Skeletal muscle cell (primary cell): Measurements from ENCODE around the gene CHN1.

Experiments used
- DNase-seq: peaks from one replicate; pipeline ENCODE4 v3.0.0-alpha.2; 2010; ENCODE audit warnings: low read depth
- H3K4me3 ChIP-seq: 2 replicates; pipeline ENCODE4 v1.5.1; 2011; ENCODE audit warnings: low read depth, mild to moderate bottlenecking, control low read depth, low read length, moderate library complexity

Gene CHN1

DNA sequence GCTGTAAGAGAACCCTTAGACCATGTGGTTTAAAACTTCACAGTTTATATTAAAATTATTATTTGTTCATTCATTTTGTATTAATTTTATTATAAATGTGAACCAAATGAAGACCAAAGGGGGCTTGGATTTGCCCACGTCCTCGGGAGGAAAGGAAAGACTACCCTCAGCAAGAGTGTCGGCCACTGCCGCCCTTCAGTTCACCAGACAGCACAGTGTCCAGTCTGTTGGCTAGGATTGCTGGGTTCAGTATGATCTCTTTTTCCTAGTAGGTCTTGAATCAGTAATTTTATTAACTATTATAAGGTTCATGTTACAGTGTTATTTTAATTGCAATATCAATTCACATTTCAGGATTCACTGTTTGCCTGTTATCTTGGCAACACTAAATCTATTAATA, 162.7 kb downstream of the CHN1 start:
- no peak for DNase-seq

GRCh38 chr2:174841936-174842335, 163.2 kb downstream of the CHN1 start:
- no peak for DNase-seq
- H3K4me3 ChIP-seq = no peak overlapping the region

More for the DNA sequence above, 162.7 kb downstream of the CHN1 start:
- H3K4me3 ChIP-seq = no peak overlapping the region

- H3K4me3 ChIP-seq = no peak overlapping the region
- no peak for DNase-seq
These were observed 163.8 kb downstream of the CHN1 start for GRCh38 chr2:174841350-174841749.

DNA sequence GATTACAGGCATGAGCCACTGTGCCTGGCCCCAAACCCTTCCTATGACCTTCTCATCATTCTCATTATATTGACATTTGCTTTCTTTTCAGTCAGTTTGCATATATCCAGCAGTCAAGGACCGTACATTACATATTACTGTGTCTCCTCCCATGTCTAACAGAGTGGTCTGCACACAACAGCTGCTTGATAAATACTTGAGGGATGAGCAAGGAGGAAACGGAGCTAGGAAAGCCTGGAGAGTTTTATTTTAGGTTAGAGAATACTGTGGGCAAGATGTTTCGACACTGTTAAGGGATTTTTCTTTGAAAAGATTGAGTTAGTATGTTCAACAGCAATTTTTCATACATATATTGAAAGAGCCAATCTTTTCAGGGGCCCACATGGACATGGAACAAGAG, 164.7 kb downstream of the CHN1 start:
- H3K4me3 ChIP-seq = no peak overlapping the region
- DNase-seq = peak; percentile 66

GRCh38 chr2:174839662-174840061, 165.5 kb downstream of the CHN1 start:
- no peak for DNase-seq
- no peak overlapping the region for H3K4me3 ChIP-seq

- DNase-seq = no peak
- H3K4me3 ChIP-seq = no peak overlapping the region
These were observed 168.2 kb downstream of the CHN1 start for GRCh38 chr2:174836995-174837390.

DNA sequence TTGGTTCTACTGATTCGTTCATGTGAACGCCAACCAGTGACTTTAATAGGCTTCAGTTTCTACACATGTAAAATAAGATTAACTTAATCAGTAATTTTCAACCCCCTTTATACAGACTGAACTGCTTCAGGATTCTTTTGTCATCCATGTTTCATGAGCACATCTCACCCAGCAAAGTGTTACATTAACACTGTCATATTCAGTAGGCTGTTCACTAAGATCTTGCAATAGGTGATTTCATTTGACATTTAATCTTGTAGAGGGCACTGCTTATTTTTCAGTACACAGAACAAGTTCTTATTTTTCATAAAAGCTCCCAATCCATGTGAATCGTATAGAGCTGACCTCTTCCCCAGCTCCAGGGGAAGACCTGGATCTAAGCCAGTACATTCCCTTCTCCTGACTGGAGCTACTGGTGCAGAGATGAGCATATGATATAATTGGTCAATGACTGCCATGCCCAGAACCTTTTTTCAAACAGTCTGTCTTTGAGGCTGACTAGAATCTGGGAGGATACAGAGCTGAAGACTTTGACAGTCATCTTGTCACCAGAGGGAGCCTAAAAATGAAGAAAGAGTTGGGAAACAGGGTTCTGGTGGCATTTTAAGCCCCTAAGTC, 168.7 kb downstream of the CHN1 start:
- no peak overlapping the region for H3K4me3 ChIP-seq
- DNase-seq = peak; percentile 98

DNA sequence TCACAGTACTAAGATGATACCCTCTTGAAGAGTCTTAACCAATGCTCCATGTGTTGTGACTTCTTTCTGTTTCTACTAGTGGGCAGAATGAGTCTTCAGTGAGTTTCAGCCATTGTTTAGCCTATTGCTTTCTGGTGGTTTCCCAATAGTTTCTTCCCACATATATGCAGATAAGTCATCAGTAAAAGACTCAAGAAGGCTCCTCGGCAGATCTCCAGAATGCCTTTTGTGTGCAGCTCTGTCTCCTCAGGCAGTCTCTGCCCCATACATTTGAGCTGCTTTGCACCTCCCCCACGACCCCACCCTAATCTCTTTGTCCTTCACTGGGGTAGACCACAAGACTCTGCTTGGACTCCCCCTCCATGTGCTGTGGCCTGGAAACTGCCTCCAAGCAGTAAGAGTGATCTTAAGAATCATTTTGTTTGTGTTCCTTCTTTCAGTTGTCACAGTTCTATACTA, 169.4 kb downstream of the CHN1 start:
- no peak overlapping the region for H3K4me3 ChIP-seq

DNA sequence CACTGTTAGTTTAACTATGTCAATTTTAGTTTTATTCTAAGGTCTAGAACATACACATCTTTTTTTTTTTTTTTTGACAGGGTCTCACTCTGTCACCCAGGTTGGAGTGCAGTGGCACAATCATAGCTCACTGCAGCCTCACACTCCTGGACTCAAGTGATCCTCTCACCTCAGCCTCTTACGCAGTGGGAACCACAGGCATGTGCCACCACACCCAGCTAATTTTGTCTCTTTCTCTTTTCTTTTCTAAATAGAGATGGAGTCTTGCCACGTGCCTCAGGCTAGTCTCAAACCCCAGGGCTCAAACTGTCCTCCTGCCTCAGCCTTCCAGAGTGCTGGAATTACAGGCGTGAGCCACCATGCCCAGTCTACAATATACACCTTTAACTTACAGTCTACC, 171.4 kb downstream of the CHN1 start:
- H3K4me3 ChIP-seq = no peak overlapping the region
- DNase-seq = no peak

More for the DNA sequence above, 169.4 kb downstream of the CHN1 start:
- DNase-seq = peak; percentile 94

- no peak overlapping the region for H3K4me3 ChIP-seq
- no peak for DNase-seq
These were observed 174.6 kb downstream of the CHN1 start for GRCh38 chr2:174830561-174830960.

- no peak overlapping the region for H3K4me3 ChIP-seq
- no peak for DNase-seq
These were observed 175.6 kb downstream of the CHN1 start for GRCh38 chr2:174829550-174829949.

DNA sequence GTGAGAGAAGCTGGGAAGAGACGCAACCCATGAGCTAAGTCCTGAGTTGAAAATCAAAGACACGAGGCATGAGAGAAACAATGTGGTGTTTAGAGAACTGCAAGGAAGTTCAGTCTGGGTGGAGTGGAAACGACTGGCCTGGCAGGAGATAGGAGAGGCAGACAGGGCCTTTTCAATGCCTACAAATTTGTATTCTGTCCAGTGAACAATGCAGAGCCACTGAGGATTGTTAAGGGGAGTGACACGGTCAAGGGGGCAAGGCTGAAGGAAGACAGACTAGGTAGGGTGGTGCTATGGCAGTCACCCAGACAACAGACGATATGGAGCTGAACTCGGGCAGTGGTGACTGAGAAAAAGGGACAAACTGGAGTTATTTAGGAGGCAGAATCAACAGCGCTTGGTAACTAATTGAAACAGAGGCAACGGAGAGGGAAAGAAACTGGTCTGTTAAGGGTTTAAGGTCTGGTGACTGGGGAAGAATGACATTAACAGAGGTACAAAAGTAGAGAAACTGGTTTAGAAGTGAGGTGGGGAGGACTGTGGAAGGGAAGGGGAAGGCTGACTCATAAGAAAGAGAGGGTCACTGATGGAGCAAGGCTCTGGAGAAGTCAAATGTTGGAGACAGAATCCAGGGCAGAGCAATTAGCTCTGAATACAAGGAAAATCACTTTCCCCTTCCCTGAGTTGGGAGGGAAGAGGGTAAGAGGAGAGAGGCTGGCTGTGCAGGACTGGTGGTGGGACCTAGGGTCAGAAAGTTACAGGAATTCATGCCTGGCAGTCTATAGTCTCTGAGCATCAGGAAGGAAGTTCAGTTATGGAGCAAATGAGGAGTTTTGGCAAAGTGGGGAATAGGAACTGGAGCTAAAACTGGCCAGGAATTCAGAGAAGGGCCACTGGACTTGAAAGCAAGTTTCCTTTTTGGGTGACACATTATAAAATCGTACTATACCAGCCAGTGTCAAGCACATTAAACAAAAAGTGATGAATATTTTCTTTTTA, 177.5 kb downstream of the CHN1 start:
- no peak for DNase-seq
- no peak overlapping the region for H3K4me3 ChIP-seq

DNA sequence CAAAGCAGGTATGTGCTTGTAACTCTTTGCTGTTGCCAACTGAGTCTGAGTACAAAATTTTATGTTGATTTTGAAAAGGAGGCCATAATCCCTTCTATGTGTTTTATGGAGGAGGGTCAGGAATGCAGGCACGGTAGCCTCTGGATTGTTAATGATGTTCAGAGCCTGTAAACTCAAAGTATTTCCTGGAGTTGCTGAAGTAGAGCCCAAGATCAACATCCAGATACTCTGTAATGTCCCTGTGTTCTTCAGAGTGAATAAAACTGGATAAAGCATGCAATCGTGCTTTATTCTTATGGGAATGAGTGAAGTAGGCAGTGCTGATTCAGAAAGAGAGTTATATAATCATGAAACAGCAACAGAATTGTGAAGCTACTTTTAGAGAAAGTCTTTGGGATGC, 179.1 kb downstream of the CHN1 start:
- no peak overlapping the region for H3K4me3 ChIP-seq
- DNase-seq = no peak

- H3K4me3 ChIP-seq = no peak overlapping the region
- DNase-seq = no peak
These were observed 181.1 kb downstream of the CHN1 start for GRCh38 chr2:174824068-174824467.

DNA sequence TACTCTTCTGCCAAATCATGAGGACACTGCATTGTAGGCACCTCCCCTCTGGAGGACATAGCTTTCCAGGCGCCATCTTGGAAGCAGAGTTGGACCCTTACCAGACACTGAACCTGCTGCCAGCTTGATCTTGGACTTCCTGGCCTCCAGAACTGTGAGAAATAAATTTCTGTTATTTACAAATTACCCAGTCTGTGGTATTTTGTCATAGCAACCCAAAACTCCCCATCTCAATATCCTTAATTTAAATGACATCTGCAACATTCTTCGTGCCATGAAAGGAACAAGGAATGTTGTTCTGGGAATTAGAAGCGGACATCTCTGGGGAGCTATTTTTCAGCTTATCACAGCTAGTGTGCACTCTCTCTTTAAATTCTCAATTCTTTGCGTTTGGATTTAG, 183.6 kb downstream of the CHN1 start:
- no peak overlapping the region for H3K4me3 ChIP-seq
- DNase-seq = no peak

- H3K4me3 ChIP-seq = no peak overlapping the region
- DNase-seq = no peak
These were observed 184.8 kb downstream of the CHN1 start for GRCh38 chr2:174820361-174820760.

GRCh38 chr2:174815526-174815925, 189.7 kb downstream of the CHN1 start:
- no peak overlapping the region for H3K4me3 ChIP-seq
- no peak for DNase-seq

- no peak overlapping the region for H3K4me3 ChIP-seq
- DNase-seq = no peak
These were observed 193.1 kb downstream of the CHN1 start for GRCh38 chr2:174812037-174812436.

DNA sequence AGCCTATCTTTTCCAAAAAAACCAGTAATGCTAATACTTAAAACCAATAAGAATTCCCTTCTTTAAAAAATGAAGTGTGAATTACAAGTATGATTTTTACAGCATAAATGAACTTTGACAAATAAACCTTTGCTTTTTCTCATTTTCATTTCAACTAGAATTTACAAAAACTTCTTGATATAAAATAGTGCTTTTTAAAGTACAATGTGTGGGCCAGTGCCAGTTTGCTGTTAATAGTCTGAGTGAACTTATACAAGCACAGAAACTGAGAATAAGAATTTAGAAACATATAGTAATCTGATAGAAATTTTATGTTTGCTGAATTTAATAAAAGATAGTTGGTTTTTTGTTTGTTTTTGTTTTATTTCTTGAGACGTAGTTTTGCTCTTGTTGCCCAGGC, 197.2 kb downstream of the CHN1 start:
- H3K4me3 ChIP-seq = no peak overlapping the region
- DNase-seq = no peak

GRCh38 chr2:174805803-174806202, 199.4 kb downstream of the CHN1 start:
- no peak for DNase-seq
- H3K4me3 ChIP-seq = no peak overlapping the region

DNA sequence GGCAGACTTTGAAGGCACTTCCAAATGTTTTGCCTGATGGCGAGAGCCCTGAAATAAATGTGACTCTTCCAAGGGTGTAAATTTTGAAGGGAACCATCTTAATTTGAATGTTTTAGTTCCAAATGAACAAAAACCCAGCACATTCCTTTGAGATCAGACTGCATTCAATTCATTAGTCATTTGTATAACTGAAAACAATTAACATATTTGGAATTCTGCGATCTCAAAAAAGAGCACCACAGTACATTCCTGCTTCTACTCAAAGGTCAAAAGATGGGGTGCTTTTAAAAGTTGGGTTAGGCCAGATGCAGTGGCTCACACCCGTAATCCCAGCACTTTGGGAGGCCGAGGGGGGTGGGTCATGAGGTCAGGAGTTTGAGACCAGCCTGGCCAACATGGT, 202.7 kb downstream of the CHN1 start:
- DNase-seq = no peak
- H3K4me3 ChIP-seq = no peak overlapping the region
